Kidney (tissue), 14 donors: ENCODE measurements around the gene FARP1. TPM values are rescaled to one million over a fixed set of nuclear protein-coding genes. Genes with fewer than 3 reads are reported as not detected.

ENCODE experiments used
- DNase-seq, 5 donors: peaks; one replicate each; pipeline ENCODE4 v3.0.0-alpha.2; 2013 to 2020
- FAIRE-seq: peaks from 2 replicates; lab custom pipeline; 2012; peaks lifted over from hg19 to GRCh38; lab: Jason Lieb, UNC
- H3K27ac ChIP-seq, 2 donors: one replicate each; pipeline ENCODE4 v1.7.0; 2013; ENCODE audit warnings: low read depth in 2 of 2, low read length in 2 of 2, inconsistent platforms in 1 of 2
- H3K27me3 ChIP-seq: one replicate; pipeline ENCODE4 v1.7.1; 2013; ENCODE audit warnings: low read length, inconsistent platforms; ENCODE audit not compliant: control insufficient read depth, insufficient read depth
- H3K36me3 ChIP-seq, 3 donors: one replicate each; pipeline versions ENCODE4 v1.7.0 to v1.7.1; 2013; ENCODE audit warnings: low read length in 3 of 3, control low read depth in 1 of 3, inconsistent platforms in 1 of 3; ENCODE audit not compliant: insufficient read depth in 3 of 3, control insufficient read depth in 2 of 3
- H3K4me1 ChIP-seq, 3 donors: one replicate each; pipeline versions ENCODE4 v1.7.0 to v1.7.1; 2013; ENCODE audit warnings: low read length in 3 of 3, inconsistent platforms in 1 of 3, low read depth in 1 of 3; ENCODE audit not compliant: control insufficient read depth in 2 of 3, insufficient read depth in 2 of 3
- H3K4me3 ChIP-seq, 3 donors: one replicate each; pipeline versions ENCODE4 v1.7.0 to v1.8.1; 2013; ENCODE audit warnings: low read length in 3 of 3, control low read depth in 1 of 3, inconsistent platforms in 1 of 3
- H3K9ac ChIP-seq, 3 donors: one replicate each; pipeline versions ENCODE4 v1.7.0 to v1.7.1; 2013; ENCODE audit warnings: low read length in 3 of 3, control low read depth in 1 of 3, inconsistent platforms in 1 of 3
- H3K9me3 ChIP-seq, 3 donors: one replicate each; pipeline versions ENCODE4 v1.7.0 to v1.7.1; 2013; ENCODE audit warnings: low read length in 3 of 3, control low read depth in 1 of 3, inconsistent platforms in 1 of 3; ENCODE audit not compliant: control insufficient read depth in 2 of 3, insufficient read depth in 1 of 3
- CTCF ChIP-seq: IDR thresholded peaks from 3 replicates; pipeline ENCODE4 v1.5.1; 2012; ENCODE audit warnings: mild to moderate bottlenecking, moderate library complexity, borderline replicate concordance; ENCODE audit not compliant: insufficient read depth; ENCODE audit errors: extremely low read depth
- intact Hi-C: fragments of 100-400 bp; cut with DNase I; formaldehyde crosslinking; loops from one replicate; pipeline ENCODE4 v1.11.1; 2022
- polyA plus RNA-seq: library from polyadenylated mRNA; stranded (reverse); fragments of 350-450 nt; fragmentation: Illumina TruSeq; extraction: RNeasy Lipid Tissue Mini Kit (QIAGEN cat#74804); gene quantifications from one replicate; pipeline ENCODE4 v1.2.3, GENCODE V29; 2014; ENCODE audit warnings: low read depth, low replicate concordance; ENCODE audit not compliant: insufficient read depth
- total RNA-seq: library from RNA; stranded (reverse); fragmentation: NEBNext Ultra II Directional; extraction: Animal tissue kit (Norgen Biotek cat#: 25700); gene quantifications from one replicate; pipeline ENCODE4 v1.2.1, GENCODE V29; 2021
- donor health status: control.
- donor health status: control.
- donor health status: control.
- donor health status: control.
- donor health status: control.
- donor health status: DM: yes; HTN: yes; CAD: no.
- donor health status: Normal renal cell carcinoma (clear cell type).

Gene FARP1
- total and polyA plus RNA-seq, 2 donors from 2014 or later: 123 to 229 TPM

DNA sequence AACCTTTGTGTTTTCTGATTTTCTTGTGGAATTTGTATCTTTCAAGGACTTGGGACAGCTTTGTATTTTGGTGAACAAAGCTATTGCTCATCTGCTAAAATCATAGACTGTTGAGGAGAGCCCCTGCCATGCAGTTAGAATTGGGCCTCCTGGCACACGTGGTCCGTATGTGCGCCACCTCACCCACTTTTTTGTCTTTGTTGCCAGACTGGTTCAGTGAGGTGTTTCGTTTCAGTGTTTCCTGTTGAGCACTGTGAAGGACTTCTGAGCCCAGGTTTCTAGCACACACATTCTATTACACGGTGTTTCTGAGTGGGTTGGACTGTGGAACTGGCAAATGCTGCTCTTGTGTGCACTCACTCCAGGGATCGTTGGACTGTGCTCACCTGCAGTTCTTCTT, 71.8 kb downstream of the FARP1 start:
- FAIRE-seq (no peak), DNase-seq (peak in 2 of 5 donors; percentile 69)
- intact Hi-C loops: no loop called here
- Histone ChIP-seq H3K4me1 (peaks cover 13 to 31% (median 25%) of the 10 kb centered on the region in 3 donors), H3K4me3 (no peak overlapping the region), H3K9me3 (no peaks in the 10 kb centered on the region), H3K9ac (no peak overlapping the region), H3K27ac (peak overlapping the region; percentile 37 to 45), H3K36me3 (peaks cover 0 to 21% (median 0%) of the 10 kb centered on the region in 3 donors), H3K27me3 (no peaks in the 10 kb centered on the region)
- no peak for TF ChIP-seq CTCF

- intact Hi-C loops: no loop called here
- no peak for TF ChIP-seq CTCF
- DNase-seq (no peak), FAIRE-seq (no peak)
- H3K27me3 ChIP-seq: no peaks in the 10 kb centered on the region
- no peak overlapping the region for H3K4me3 ChIP-seq
- no peaks in the 10 kb centered on the region for H3K9me3 ChIP-seq
- H3K4me1 ChIP-seq: peaks cover 13 to 37% (median 25%) of the 10 kb centered on the region in 3 donors
- H3K9ac ChIP-seq: peak overlapping the region in 1 of 3 donors; percentile 1
- peak overlapping the region; percentile 46 to 59 for H3K27ac ChIP-seq
- H3K36me3 ChIP-seq: peaks cover 0 to 21% (median 0%) of the 10 kb centered on the region in 3 donors
Observed at GRCh38 chr13:98215508-98215907, 72.6 kb downstream of the FARP1 start.

- Histone ChIP-seq H3K27ac (peak overlapping the region; percentile 46 to 59), H3K9me3 (no peaks in the 10 kb centered on the region), H3K27me3 (no peaks in the 10 kb centered on the region), H3K4me3 (no peak overlapping the region), H3K4me1 (peaks cover 14 to 39% (median 27%) of the 10 kb centered on the region in 3 donors), H3K36me3 (peaks cover 0 to 21% (median 0%) of the 10 kb centered on the region in 3 donors), H3K9ac (peak overlapping the region in 1 of 3 donors; percentile 1)
- FAIRE-seq: no peak
- intact Hi-C loops: no loop called here
- peak in 3 of 5 donors; percentile 45 to 89 (median 61) for DNase-seq
- no peak for TF ChIP-seq CTCF
Observed at GRCh38 chr13:98216135-98216565, 73.3 kb downstream of the FARP1 start.

DNA sequence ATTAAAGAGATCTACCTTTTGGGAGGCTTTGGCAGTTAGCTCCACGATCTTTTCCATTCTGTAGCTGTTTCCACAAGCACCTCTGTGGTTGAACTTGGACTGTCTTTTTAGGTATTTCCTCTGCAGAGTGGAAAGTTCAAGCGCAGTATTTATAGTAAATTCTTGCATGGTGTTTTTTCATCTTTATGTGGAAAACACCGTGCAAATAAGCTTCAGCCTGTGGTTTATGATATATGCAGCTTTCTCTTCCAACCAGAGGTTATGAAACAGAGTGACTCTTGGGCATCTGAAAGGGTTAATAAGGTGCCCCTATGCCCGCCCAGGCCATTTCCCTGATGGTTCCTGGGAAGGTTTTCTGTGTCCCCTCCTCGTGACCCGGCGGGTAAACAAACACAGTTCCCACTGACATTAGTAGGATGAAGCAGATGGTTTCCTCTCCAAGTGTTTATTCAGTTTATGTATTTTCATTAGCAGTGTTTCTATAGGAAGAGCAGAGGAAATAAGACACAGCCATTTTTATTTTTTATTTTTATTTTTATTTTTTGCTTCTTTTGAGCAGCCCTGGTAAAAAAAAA, 73.9 kb downstream of the FARP1 start:
- no peak for FAIRE-seq
- intact Hi-C loops: no loop called here
- Histone ChIP-seq H3K4me1 (peaks cover 18 to 44% (median 26%) of the 10 kb centered on the region in 3 donors), H3K9me3 (no peaks in the 10 kb centered on the region), H3K36me3 (peaks cover 0 to 21% (median 0%) of the 10 kb centered on the region in 3 donors), H3K4me3 (no peak overlapping the region), H3K27ac (peak overlapping the region in 1 of 2 donors; percentile 53), H3K27me3 (no peaks in the 10 kb centered on the region), H3K9ac (no peak overlapping the region)
- TF ChIP-seq CTCF: no peak
- DNase-seq: peak in 1 of 5 donors; percentile 65
